Endometrium (tissue), 2 donors: Measurements from ENCODE around the gene EFNB1.
"Not testable (repeated sequence)": the region's sequence is repeated elsewhere in the genome, so short reads cannot be mapped to it uniquely, and the experiment has no call there.

Experiments
- FAIRE-seq: peaks from 2 replicates; lab custom pipeline; 2012; peaks lifted over from hg19 to GRCh38; lab: Jason Lieb, UNC
- donor health status: control.
- donor health status: control.

Gene EFNB1

GRCh38 chrX:68828740-68829581 lies at the start of gene EFNB1:
Gene EFNB1, plus strand, starts transcription at chrX:68829021. Its CDS starts 756 bp downstream, at chrX:68829777.
- peak; percentile 85 for FAIRE-seq

- not testable (repeated sequence) for FAIRE-seq
These were observed 47.5 kb upstream of the EFNB1 start for GRCh38 chrX:68781295-68781694.

- FAIRE-seq, result no peak
These were observed 44.0 kb upstream of the EFNB1 start for GRCh38 chrX:68784816-68785215.

- not testable (repeated sequence) for FAIRE-seq
These were observed 42.2 kb upstream of the EFNB1 start for GRCh38 chrX:68786581-68786980.

- FAIRE-seq, result no peak
These were observed 38.9 kb upstream of the EFNB1 start for GRCh38 chrX:68789966-68790365.

- no peak for FAIRE-seq
These were observed 36.7 kb upstream of the EFNB1 start for GRCh38 chrX:68792083-68792482.

- FAIRE-seq, result no peak
These were observed 34.4 kb upstream of the EFNB1 start for GRCh38 chrX:68794461-68794860.

- FAIRE-seq, result no peak
These were observed 33.1 kb upstream of the EFNB1 start for GRCh38 chrX:68795741-68796140.

- not testable (repeated sequence) for FAIRE-seq
These were observed 30.4 kb upstream of the EFNB1 start for GRCh38 chrX:68798400-68798799.

- FAIRE-seq, result no peak
These were observed 27.0 kb upstream of the EFNB1 start for GRCh38 chrX:68801737-68802290.

- FAIRE-seq, result no peak
These were observed 21.0 kb upstream of the EFNB1 start for GRCh38 chrX:68807818-68808217.

GRCh38 chrX:68808686-68809357 lies 20.0 kb upstream of the EFNB1 start:
- FAIRE-seq, result no peak

- no peak for FAIRE-seq
These were observed 8.2 kb upstream of the EFNB1 start for GRCh38 chrX:68820476-68821110.

GRCh38 chrX:68821616-68822015 lies 7.2 kb upstream of the EFNB1 start:
- FAIRE-seq, result no peak

GRCh38 chrX:68822641-68823410 lies 6.0 kb upstream of the EFNB1 start:
- FAIRE-seq, result no peak

GRCh38 chrX:68823413-68824151 lies 5.2 kb upstream of the EFNB1 start:
- no peak for FAIRE-seq

GRCh38 chrX:68824152-68824433 lies 4.7 kb upstream of the EFNB1 start:
- FAIRE-seq, result no peak

GRCh38 chrX:68824565-68825125 lies 4.2 kb upstream of the EFNB1 start:
- FAIRE-seq, result no peak

- FAIRE-seq, result no peak
These were observed 2.5 kb upstream of the EFNB1 start for GRCh38 chrX:68826113-68826980.

GRCh38 chrX:68827256-68827655 lies 1.6 kb upstream of the EFNB1 start:
- no peak for FAIRE-seq
